ENCODE measurements around the gene CORO7.

DNA sequence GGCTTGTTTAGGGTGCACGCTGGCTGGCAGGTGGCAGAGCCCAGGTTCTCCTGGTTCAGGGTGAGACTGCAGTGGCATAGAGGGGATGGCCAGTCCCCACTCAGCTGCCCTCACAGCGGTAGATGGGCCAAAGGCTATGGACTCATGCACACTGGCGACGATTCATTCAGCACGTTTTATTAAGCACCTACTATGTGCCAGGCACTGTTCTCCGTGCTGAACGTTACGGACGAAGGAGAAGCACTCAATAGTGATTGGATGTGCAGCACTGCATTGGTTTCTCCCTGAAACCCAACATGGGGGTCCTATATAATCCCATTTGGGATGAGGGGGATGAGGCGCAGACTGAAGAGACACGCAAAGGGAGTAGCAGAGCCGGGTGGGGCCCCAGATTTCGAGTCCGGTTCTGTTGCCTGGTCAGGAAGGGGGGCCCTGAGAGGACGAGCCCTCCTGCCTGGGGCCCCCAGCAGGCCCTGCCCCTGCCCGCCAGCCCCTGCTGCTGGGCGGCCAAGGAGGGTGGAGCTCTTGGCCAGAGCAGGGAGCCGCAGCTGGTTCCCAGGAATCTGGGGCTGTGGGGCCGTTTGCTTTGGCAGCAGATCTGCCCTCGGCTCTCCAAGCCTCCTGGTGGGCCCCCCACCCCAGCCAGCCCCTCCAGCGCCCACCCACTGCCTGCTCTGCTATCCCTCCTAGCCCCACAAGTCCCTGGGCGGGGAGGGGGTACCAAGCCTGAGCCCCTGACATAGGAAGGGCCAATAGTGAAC, 91.7 kb downstream of the CORO7 start:
- no peak for TF ChIP-seq POLR2A (IDR thresholded peaks at IDR 0.05; ENCODE audit: extremely low read depth, insufficient read length)
- TF ChIP-seq, protein P1, sequence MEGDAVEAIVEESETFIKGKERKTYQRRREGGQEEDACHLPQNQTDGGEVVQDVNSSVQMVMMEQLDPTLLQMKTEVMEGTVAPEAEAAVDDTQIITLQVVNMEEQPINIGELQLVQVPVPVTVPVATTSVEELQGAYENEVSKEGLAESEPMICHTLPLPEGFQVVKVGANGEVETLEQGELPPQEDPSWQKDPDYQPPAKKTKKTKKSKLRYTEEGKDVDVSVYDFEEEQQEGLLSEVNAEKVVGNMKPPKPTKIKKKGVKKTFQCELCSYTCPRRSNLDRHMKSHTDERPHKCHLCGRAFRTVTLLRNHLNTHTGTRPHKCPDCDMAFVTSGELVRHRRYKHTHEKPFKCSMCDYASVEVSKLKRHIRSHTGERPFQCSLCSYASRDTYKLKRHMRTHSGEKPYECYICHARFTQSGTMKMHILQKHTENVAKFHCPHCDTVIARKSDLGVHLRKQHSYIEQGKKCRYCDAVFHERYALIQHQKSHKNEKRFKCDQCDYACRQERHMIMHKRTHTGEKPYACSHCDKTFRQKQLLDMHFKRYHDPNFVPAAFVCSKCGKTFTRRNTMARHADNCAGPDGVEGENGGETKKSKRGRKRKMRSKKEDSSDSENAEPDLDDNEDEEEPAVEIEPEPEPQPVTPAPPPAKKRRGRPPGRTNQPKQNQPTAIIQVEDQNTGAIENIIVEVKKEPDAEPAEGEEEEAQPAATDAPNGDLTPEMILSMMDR (IDR thresholded peaks at IDR 0.05; ENCODE audit: low read depth, low read length), result no peak
- no peak for TF ChIP-seq MYC (IDR thresholded peaks at IDR 0.05; ENCODE audit: low read depth, low read length)

All from NB4 (cell line).